HG02763 (cell line): ENCODE measurements around the gene NDRG3.
"Not testable (repeated sequence)": the region's sequence is repeated elsewhere in the genome, so short reads cannot be mapped to it uniquely, and the experiment has no call there.

ENCODE experiments used
- ATAC-seq: cut with Tn5 transposase; IDR thresholded peaks from one replicate; pipeline ENCODE4 v1.9.1; 2021; ENCODE audit warnings: mild to moderate bottlenecking, moderate library complexity; ENCODE audit not compliant: unreplicated experiment

Gene NDRG3

DNA sequence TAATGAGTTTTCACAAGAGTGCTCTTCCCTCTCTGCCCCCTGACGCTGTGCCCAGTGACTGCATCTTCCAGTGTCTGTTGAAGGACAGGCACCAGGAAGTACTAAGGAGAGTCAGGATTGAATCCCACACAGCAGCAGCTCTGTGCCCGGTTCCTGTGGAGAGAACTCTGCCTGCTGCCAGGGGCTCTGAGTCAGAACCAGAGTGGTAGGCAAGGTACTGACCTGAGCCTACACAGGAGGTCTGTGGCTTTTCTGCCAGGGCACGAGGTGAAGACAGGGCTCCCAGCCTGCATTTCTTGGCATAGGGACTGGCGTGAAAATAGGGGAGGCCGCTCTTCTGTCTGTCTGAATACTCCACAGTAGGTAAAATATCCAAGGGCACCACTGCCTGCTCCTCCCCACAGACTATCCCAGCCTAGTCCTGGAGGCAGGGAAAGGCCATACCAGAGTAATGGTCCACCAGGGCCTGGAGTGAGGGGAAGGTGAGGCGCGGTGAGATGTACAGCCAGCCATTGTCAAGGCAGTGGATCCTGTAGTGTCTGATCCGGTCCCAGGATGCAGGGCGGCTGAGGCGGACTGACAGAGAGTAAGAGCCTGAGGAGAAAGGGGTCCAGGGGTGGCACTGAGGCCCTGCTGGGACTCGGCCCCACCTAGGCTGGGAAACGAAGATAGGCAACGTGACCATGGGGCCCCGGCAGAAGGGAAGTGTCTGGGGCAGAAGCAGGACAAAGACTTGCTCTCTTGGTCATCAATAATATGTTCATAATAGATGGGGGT lies 130.9 kb downstream of the NDRG3 start:
- ATAC-seq, result no peak

- ATAC-seq, result no peak
Measured at GRCh38 chr20:36613974-36614373, 131.9 kb downstream of the NDRG3 start.

- ATAC-seq, result no peak
Measured at GRCh38 chr20:36611625-36612024, 134.3 kb downstream of the NDRG3 start.

GRCh38 chr20:36608388-36608728 lies 137.5 kb downstream of the NDRG3 start:
- not testable (repeated sequence) for ATAC-seq

- ATAC-seq, result no peak
Measured at GRCh38 chr20:36607586-36608387, 138.1 kb downstream of the NDRG3 start.

DNA sequence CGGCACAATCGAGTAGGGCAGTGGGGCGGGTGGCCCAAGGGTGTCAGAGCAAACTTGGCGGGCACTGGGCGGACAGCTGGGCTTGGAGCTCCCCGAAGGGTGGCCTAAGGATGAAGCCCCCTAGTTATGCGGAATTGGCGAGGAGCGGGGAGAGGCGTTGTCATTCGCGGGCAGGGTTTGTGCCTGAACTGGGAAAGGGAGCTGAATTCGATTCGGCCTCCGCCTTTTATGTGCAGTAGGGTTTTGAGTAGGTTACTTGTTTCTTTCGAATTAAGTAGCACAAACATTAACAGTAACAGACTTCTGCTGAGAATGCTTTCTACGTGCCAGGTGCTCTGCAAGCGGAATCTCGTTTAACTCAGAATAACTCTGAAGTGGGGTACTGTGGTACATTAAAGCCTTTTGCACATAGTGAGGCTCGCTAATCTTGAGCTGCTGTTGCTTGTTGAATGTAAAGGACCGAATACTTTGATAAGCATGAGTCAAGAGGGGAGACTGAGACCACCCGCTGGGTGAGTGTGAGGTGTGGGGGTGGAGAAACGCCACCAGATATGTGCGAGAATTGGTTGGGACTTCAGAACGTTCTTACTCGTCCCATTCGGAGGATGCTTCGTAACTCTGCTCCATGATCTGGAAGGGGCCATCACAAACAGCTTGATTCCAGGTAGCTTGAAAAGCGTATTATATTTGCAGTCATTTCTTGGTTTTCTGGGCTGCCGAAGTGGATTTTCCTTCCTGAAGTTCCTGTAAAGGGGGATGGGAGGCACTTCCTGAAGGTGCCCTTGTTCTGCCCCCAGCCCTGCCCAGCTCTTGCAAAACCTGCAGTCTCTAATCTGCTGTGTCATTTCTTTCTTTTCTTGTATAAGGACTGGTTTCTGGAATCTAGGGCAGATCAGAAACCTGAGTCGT lies 139.5 kb downstream of the NDRG3 start:
- ATAC-seq, result no peak

GRCh38 chr20:36605399-36606157 lies 140.3 kb downstream of the NDRG3 start, which contains the start of gene RAB5IF:
Gene RAB5IF (plus strand): TSS chr20:36605779. CDS start chr20:36605952, 173 bp downstream.
- ATAC-seq, result peak; percentile 84

- ATAC-seq, result peak; percentile 20
Measured at GRCh38 chr20:36604952-36605398, 140.9 kb downstream of the NDRG3 start.
